NCI-H526 (cell line): ENCODE results near the gene CNKSR2.

Source experiments
- DNase-seq, 2 experiments: peaks; one replicate each; lab custom pipeline; 2025; lab: John Stamatoyannopoulos, UW

CNKSR2 gene

DNA sequence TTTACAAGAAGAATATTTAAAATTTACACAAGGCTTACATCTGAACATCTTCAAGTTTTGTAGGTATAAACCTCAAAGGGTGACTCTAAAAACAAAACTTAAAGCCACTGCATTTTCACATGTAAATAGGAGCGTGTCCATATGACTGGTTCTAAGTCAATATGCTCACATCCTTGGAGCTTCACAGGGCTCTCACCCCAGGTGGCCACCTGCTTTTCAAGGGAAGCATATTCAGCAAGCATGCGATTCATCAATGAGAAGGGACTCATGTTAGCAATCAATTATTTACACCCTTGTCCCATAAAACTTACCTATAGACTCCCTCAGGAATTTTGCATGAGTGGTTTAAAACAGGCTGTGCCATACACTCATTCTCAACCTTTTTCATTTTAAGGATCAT, 301.7 kb downstream of the CNKSR2 start:
- no peak for DNase-seq

DNA sequence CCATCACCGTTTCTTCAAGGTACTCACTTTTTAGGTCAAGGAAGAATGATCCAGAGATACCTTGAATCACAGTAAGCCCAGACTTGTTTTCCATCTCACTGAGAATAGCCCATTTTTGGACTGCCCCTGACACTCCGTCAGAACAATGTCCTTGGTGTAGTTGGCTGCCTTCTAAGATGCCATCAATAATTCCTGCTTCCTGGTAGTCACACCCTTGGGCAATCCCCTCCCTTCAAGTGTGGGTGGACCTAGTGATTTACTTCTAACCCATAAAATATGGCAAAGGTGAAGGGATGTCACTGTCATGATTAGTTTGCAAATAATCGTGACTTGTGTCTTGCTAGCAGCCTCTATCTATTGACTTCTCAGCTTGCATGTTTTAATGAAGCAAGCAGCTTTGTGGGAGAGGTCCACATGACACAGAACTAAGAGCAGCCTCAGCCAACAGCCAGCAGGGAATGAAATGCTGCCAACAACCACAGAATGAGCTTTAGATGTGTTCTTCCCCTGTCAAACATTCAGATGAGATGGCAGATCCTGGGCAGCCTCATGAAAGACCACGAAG, 303.9 kb downstream of the CNKSR2 start:
- no peak for DNase-seq

DNA sequence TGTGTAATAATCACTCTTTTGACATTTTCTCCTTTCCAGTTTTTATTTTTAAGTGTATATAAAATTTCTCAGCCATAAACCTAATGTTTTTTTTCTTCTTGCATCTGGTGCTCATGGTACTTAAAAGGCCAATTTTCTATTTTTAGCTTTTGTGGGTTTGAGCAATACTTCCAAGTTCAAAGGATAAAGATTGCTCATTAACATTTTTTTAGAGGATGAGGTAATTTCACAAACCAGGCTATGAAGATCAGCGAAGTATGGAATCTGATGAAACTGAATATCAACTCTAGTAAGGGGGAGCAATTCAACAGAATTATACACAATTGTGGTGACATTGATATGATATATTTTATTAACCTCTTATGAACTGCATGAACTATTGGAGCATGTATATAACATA, 309.7 kb downstream of the CNKSR2 start:
- no peak for DNase-seq

DNA sequence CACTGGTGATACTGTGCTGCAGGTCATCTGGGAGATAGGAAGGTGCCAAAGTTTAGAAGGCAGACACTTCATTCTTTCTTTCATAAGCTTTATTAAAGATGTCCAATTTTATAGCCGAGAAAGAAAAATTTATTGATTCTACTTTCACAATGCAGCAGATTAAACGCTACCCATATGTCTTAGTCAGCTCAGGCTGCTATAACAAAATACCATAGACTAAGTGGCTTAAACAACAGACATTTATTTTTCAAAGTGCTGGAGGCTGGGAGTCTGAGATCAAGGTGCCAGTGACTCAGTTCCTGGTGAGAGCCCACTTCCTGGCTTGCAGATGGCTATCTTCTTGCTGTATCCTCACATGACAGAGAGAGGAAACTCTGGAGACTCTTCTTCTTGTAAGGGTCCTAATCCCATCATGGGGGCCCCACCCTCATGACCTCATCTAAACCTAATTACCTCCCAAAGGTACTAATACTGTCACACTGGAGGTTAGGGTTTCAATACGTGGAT, 317.3 kb downstream of the CNKSR2 start:
- DNase-seq = no peak

DNA sequence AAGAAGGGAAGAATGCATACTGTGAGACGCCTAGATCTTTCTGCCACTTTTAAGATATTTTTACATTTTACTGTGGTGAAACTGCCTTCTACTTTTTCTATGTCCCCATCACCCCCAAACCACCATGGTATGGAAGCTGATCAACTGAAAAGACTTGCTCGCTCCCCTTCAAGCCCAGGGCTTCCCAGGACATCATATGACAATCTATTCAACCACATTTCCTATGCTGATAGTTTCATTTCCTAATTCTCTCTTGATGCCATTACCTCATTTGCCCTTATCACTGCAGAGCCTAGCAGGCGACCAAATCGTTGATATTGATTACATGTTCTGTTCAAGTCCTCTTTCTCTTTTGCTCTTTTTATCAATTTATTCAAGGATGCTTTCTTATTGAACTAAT, 324.1 kb downstream of the CNKSR2 start:
- no peak for DNase-seq

DNA sequence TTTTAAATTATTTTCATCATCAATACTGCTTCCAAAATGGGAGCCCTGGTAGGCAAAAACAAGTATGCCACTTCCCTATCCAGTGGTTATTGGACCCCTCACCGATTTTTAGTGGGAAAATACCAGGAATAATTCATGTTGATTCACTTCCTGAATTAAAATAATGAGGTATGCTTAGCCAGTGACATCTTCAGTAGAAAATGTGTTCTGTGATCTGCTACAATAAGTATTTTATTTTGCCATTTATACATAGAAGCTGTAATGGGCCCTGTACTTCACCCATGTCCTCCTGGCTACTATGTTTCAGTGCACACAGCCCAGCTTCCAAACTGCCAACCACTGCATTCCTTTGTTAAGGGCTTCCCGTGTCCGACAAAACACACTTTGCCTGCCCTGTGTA, 324.9 kb downstream of the CNKSR2 start:
- DNase-seq = no peak

DNA sequence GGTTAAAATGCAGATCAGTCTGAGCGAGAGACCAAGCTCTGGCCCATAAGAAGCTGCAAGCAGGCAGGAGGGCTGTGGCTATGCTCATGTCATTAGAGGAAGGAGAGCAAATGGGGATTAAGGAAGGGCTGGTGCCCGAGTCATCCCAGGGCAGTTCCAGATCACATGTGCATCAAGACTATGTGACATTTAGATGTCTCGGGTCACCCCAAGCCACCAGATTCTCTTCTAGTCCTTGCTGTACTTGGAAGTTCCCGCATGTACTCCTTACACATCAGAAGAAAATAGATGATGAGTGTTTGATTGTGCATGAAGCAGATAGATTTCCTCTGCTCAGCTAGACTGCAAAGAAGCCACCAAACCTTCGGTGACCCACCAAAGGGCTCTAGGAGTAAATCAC, 326.1 kb downstream of the CNKSR2 start:
- DNase-seq = no peak

DNA sequence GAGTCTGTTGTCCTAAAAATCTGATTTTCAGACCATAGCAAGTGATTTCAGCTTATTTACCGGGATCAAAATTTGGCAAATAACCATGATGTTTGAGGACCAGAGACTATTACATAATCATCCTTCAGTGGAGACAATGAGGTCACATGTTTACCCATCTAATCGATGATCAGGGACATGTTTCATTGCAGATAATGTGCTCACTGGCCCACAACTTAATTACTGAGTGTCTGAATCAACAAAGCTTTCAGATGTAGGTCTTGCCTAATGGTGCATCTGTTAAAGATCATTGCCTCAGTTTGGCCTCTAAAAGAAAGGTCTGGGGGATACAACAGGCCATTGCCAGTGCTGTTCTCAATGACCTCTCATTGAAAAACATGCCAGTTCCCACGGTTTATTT, 326.7 kb downstream of the CNKSR2 start:
- no peak for DNase-seq

DNA sequence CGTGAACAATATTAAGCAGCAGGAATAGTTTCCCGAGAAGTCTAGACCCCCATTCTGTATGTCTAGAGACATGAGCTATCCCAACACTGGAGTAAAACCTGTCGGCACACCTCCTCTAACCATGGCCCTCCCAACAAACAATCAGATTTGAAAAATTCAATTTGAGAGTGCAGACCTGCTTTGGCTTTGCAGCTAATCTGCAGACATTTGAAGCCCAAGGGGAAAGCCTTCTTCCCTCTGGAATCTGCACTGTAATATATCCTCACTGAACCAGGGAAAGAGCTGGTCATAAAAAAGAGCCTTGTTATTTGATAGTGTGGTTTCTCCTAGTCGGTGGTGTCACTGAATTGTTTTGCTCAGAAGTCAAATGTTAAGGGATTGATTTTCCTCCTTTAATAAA, 328.5 kb downstream of the CNKSR2 start:
- DNase-seq = no peak
